H1 (cell line): ENCODE results near the gene DNAJB13. TPM values are rescaled to one million over a fixed set of nuclear protein-coding genes. Genes with fewer than 3 reads are reported as not detected.

ENCODE experiments used
- CTCF ChIA-PET: fragments of 300-600 bp; sonication (Branson Sonifier 250); formaldehyde crosslinking; loops from one replicate; lab custom pipeline; 2021; ENCODE audit not compliant: partially characterized antibody; lab: Charles Lee
- POLR2A ChIA-PET: fragments of 300-600 bp; sonication (Branson Sonifier 250); formaldehyde crosslinking; loops from one replicate; lab custom pipeline; 2021; ENCODE audit warnings: inconsistent platforms; ENCODE audit not compliant: partially characterized antibody; lab: Charles Lee
- DNase-seq, 2 experiments: peaks; one replicate each; pipeline versions ENCODE4 v3.0.0 to v3.0.0-alpha.2; 2010 to 2022; ENCODE audit warnings: low spot score in 2 of 2, low read depth in 1 of 2, mixed read lengths in 1 of 2
- FAIRE-seq: peaks from 2 replicates; lab custom pipeline; 2011; peaks lifted over from hg19 to GRCh38; lab: Jason Lieb, UNC
- H2AFZ ChIP-seq: 2 replicates; pipeline ENCODE4 v1.8.1; 2012; ENCODE audit warnings: low read length, inconsistent platforms
- H2AK5ac ChIP-seq: 2 replicates; pipeline ENCODE4 v1.6.1; 2013; ENCODE audit warnings: low read depth, low read length
- H2BK120ac ChIP-seq: replicated peaks from 2 replicates; pipeline ENCODE3; 2013; ENCODE audit warnings: low read depth, low read length, inconsistent platforms
- H2BK12ac ChIP-seq: 2 replicates; pipeline ENCODE4 v1.6.1; 2013; ENCODE audit warnings: low read depth, low read length
- H2BK15ac ChIP-seq: 2 replicates; pipeline ENCODE4 v1.6.1; 2013; ENCODE audit warnings: low read length
- H2BK20ac ChIP-seq: 2 replicates; pipeline ENCODE4 v1.6.1; 2013; ENCODE audit warnings: low read length
- H2BK5ac ChIP-seq: 2 replicates; pipeline ENCODE4 v1.6.1; 2013; ENCODE audit warnings: low read depth, low read length
- H3K14ac ChIP-seq: 2 replicates; pipeline ENCODE4 v1.6.1; 2013; ENCODE audit warnings: inconsistent platforms; ENCODE audit not compliant: insufficient read length
- H3K18ac ChIP-seq: 2 replicates; pipeline ENCODE4 v1.6.1; 2013; ENCODE audit warnings: low read length; ENCODE audit errors: extremely low read depth
- H3K23ac ChIP-seq: 2 replicates; pipeline ENCODE4 v1.6.1; 2013; ENCODE audit warnings: inconsistent platforms; ENCODE audit not compliant: insufficient read length
- H3K23me2 ChIP-seq: 2 replicates; pipeline ENCODE4 v1.6.1; 2013; ENCODE audit warnings: low read depth, low read length
- H3K27ac ChIP-seq: 2 replicates; pipeline ENCODE4 v1.6.1; 2011; ENCODE audit warnings: low read depth, low read length, inconsistent platforms
- H3K27me3 ChIP-seq, 4 experiments: replicated peaks in 1 of 4; 1 replicate in 1 of 4; 2 replicates in 3 of 4; pipeline versions ENCODE4 v1.6.1 to v1.8.1; 2011 to 2013; ENCODE audit warnings: low read length in 3 of 4, mild to moderate bottlenecking in 3 of 4, inconsistent platforms in 2 of 4, mixed read lengths in 2 of 4, moderate library complexity in 1 of 4; ENCODE audit not compliant: control insufficient read depth in 3 of 4, insufficient read depth in 3 of 4; ENCODE audit errors: extremely low read depth in 1 of 4
- H3K36me3 ChIP-seq, 4 experiments: 2 replicates each; pipeline versions ENCODE4 v1.6.1 to v1.8.1; 2011 to 2013; ENCODE audit warnings: mild to moderate bottlenecking in 4 of 4, low read length in 3 of 4, moderate library complexity in 2 of 4, control low read depth in 1 of 4, inconsistent platforms in 1 of 4; ENCODE audit not compliant: insufficient read depth in 4 of 4, control insufficient read depth in 2 of 4
- H3K4ac ChIP-seq: replicated peaks from 2 replicates; pipeline ENCODE3; 2013; ENCODE audit warnings: low read length, low read depth, mixed read lengths, inconsistent platforms; ENCODE audit not compliant: insufficient read length
- H3K4me1 ChIP-seq, 4 experiments: replicated peaks in 1 of 4; 1 replicate in 1 of 4; 2 replicates in 3 of 4; pipeline versions ENCODE4 v1.6.1 to v1.8.1; 2011 to 2013; ENCODE audit warnings: low read length in 3 of 4, inconsistent platforms in 2 of 4, mixed read lengths in 1 of 4; ENCODE audit not compliant: insufficient read depth in 4 of 4, control insufficient read depth in 3 of 4
- H3K4me2 ChIP-seq, 2 experiments: 2 replicates each; pipeline versions ENCODE4 v1.6.1 to v1.8.1; 2011 to 2013; ENCODE audit warnings: low read depth in 2 of 2, low read length in 2 of 2, control low read depth in 1 of 2, inconsistent platforms in 1 of 2, mild to moderate bottlenecking in 1 of 2; ENCODE audit not compliant: insufficient read depth in 1 of 2
- H3K4me3 ChIP-seq, 4 experiments: fragments of 200-600, 300-600 bp in 1 of 4; sonication (generic), shearing (Covaris generic), sonication (Bioruptor Twin) in 1 of 4; 2 replicates each; pipeline versions ENCODE4 v1.5.1 to v1.8.1; 2011 to 2016; ENCODE audit warnings: low read length in 4 of 4, low read depth in 3 of 4, control low read depth in 2 of 4, inconsistent platforms in 2 of 4, mild to moderate bottlenecking in 2 of 4, mixed read lengths in 1 of 4, moderate library complexity in 1 of 4; ENCODE audit not compliant: insufficient read depth in 2 of 4; ENCODE audit errors: extremely low read depth in 1 of 4
- H3K56ac ChIP-seq: replicated peaks from 2 replicates; pipeline ENCODE3; 2013; ENCODE audit warnings: low read depth, mild to moderate bottlenecking, mixed read lengths, low read length, inconsistent platforms; ENCODE audit not compliant: insufficient read length
- H3K79me1 ChIP-seq: 2 replicates; pipeline ENCODE4 v1.6.1; 2013; ENCODE audit warnings: low read depth, low read length, control low read depth
- H3K79me2 ChIP-seq, 2 experiments: 2 replicates each; pipeline versions ENCODE4 v1.6.1 to v1.8.1; 2012 to 2013; ENCODE audit warnings: low read length in 2 of 2, mild to moderate bottlenecking in 2 of 2, inconsistent platforms in 1 of 2; ENCODE audit not compliant: insufficient read depth in 2 of 2, control insufficient read depth in 1 of 2
- H3K9ac ChIP-seq, 4 experiments: replicated peaks in 1 of 4; 1 replicate in 1 of 4; 2 replicates in 3 of 4; pipeline versions ENCODE4 v1.6.1 to v1.8.1; 2011 to 2013; ENCODE audit warnings: low read depth in 3 of 4, low read length in 3 of 4, control low read depth in 2 of 4, mild to moderate bottlenecking in 2 of 4, moderate library complexity in 2 of 4, inconsistent platforms in 1 of 4; ENCODE audit errors: extremely low read depth in 1 of 4
- H3K9me3 ChIP-seq, 2 experiments: 2 replicates each; pipeline versions ENCODE4 v1.6.1 to v1.8.1; 2012 to 2013; ENCODE audit warnings: mild to moderate bottlenecking in 2 of 2, moderate library complexity in 2 of 2, control low read depth in 1 of 2, inconsistent platforms in 1 of 2, low read depth in 1 of 2, low read length in 1 of 2, mixed read lengths in 1 of 2; ENCODE audit not compliant: insufficient read depth in 2 of 2
- H4K20me1 ChIP-seq, 2 experiments: replicated peaks in 1 of 2; 2 replicates each; pipeline versions ENCODE3 to v1.8.1; 2011 to 2013; ENCODE audit warnings: inconsistent platforms in 2 of 2, low read length in 2 of 2, mild to moderate bottlenecking in 1 of 2; ENCODE audit not compliant: insufficient read depth in 2 of 2, control insufficient read depth in 1 of 2
- H4K5ac ChIP-seq: 2 replicates; pipeline ENCODE4 v1.6.1; 2013; ENCODE audit warnings: low read length, low read depth, mixed read lengths, inconsistent platforms; ENCODE audit not compliant: insufficient read length
- H4K8ac ChIP-seq: 2 replicates; pipeline ENCODE4 v1.8.0; 2013; ENCODE audit warnings: mild to moderate bottlenecking, moderate library complexity, low read length, inconsistent platforms; ENCODE audit not compliant: insufficient read depth; ENCODE audit errors: extremely low read depth
- H4K91ac ChIP-seq: replicated peaks from 2 replicates; pipeline ENCODE3; 2013; ENCODE audit warnings: low read length, mixed read lengths, inconsistent platforms; ENCODE audit not compliant: insufficient read length
- BCL11A ChIP-seq, 2 experiments: IDR thresholded peaks; one replicate each; pipeline ENCODE4 v1.6.1; 2011; ENCODE audit warnings: low read depth in 2 of 2, low read length in 2 of 2, mild to moderate bottlenecking in 2 of 2
- CEBPB ChIP-seq: IDR thresholded peaks from 2 replicates; pipeline ENCODE4 v1.6.1; 2012; ENCODE audit warnings: low read depth, low read length
- CTBP2 ChIP-seq: IDR thresholded peaks from 2 replicates; pipeline ENCODE4 v1.7.0; 2011; ENCODE audit warnings: borderline replicate concordance, mild to moderate bottlenecking, moderate library complexity, mixed read lengths, low read length; ENCODE audit not compliant: insufficient read depth, insufficient read length
- EP300 ChIP-seq, 2 experiments: IDR thresholded peaks; 1 replicate in 1 of 2; 2 replicates in 1 of 2; pipeline ENCODE4 v1.6.1; 2011 to 2012; ENCODE audit warnings: low read depth in 2 of 2, low read length in 2 of 2, mild to moderate bottlenecking in 2 of 2, borderline replicate concordance in 1 of 2, inconsistent platforms in 1 of 2, moderate library complexity in 1 of 2
- KDM1A ChIP-seq: fragments of 200-600, 300-600 bp; sonication (generic); IDR thresholded peaks from 2 replicates; pipeline ENCODE4 v1.7.1; 2016; ENCODE audit warnings: mild to moderate bottlenecking, low read length, borderline replicate concordance
- KDM4A ChIP-seq: IDR thresholded peaks from one replicate; pipeline ENCODE4 v1.7.1; 2012; ENCODE audit warnings: low read depth, mild to moderate bottlenecking, moderate library complexity, low read length, inconsistent platforms; ENCODE audit not compliant: severe bottlenecking
- RNF2 ChIP-seq: fragments of 200-900, 300-1000 bp; sonication (generic); IDR thresholded peaks from 2 replicates; pipeline ENCODE4 v1.7.1; 2016; ENCODE audit warnings: borderline replicate concordance, low read depth, mild to moderate bottlenecking, antibody characterized with exemption, low read length; ENCODE audit not compliant: poor library complexity, severe bottlenecking; ENCODE audit errors: missing control alignments
- SAP30 ChIP-seq: fragments of 300-600 bp; sonication (generic); IDR thresholded peaks from 2 replicates; pipeline ENCODE4 v1.7.1; 2012; ENCODE audit warnings: low read length, moderate library complexity, mild to moderate bottlenecking, inconsistent platforms; ENCODE audit not compliant: insufficient read depth, insufficient replicate concordance
- SIX5 ChIP-seq: IDR thresholded peaks from 2 replicates; pipeline ENCODE4 v1.6.1; 2011; ENCODE audit warnings: mild to moderate bottlenecking, low read depth, low read length
- SP1 ChIP-seq: IDR thresholded peaks from 2 replicates; pipeline ENCODE4 v1.6.1; 2011; ENCODE audit warnings: low read depth, low read length
- WGBS, 2 experiments: shearing (Covaris generic) in 1 of 2; methylation state at CpG; one replicate each; pipeline versions ENCODE4 v1.1.6 to v1.1.7; 2013 to 2015; ENCODE audit warnings: low lambda C conversion rate in 2 of 2, mixed read lengths in 2 of 2, inconsistent platforms in 1 of 2, low coverage in 1 of 2, missing lambda C conversion rate in 1 of 2; ENCODE audit not compliant: insufficient replicate concordance in 2 of 2, insufficient coverage in 1 of 2, insufficient read length in 1 of 2; ENCODE audit errors: extremely low coverage in 1 of 2, missing lambda C conversion rate in 1 of 2; 5-methylcytosine and 5-hydroxymethylcytosine counted together
- polyA plus RNA-seq, 7 experiments: library from polyadenylated mRNA; depleted of rRNA in 3 of 7; stranded (reverse) in 5 of 7; unstranded in 2 of 7; fragments of >200 nt in 5 of 7; fragments of 200-250 nt in 2 of 7; gene quantifications; 1 replicate in 5 of 7; 2 replicates in 1 of 7; 4 replicates in 1 of 7; pipeline versions ENCODE4 v1.2.1 to v1.2.3, GENCODE V29; 2011 to 2013; ENCODE audit warnings: missing spikeins in 2 of 7, mixed read lengths in 2 of 7
- total RNA-seq: library from RNA; stranded (reverse); fragmentation: NEBNext Ultra II Directional; extraction: Animal tissue kit (Norgen Biotek cat#: 25700); gene quantifications from 2 replicates; pipeline ENCODE4 v1.2.1, GENCODE V29; 2021

DNAJB13 gene
- total and polyA plus RNA-seq, 2 of the 8 experiments (the other 6 are each of a cell fraction or from before 2014, with no cell fraction given): 0.27 TPM; not detected in 1

DNA sequence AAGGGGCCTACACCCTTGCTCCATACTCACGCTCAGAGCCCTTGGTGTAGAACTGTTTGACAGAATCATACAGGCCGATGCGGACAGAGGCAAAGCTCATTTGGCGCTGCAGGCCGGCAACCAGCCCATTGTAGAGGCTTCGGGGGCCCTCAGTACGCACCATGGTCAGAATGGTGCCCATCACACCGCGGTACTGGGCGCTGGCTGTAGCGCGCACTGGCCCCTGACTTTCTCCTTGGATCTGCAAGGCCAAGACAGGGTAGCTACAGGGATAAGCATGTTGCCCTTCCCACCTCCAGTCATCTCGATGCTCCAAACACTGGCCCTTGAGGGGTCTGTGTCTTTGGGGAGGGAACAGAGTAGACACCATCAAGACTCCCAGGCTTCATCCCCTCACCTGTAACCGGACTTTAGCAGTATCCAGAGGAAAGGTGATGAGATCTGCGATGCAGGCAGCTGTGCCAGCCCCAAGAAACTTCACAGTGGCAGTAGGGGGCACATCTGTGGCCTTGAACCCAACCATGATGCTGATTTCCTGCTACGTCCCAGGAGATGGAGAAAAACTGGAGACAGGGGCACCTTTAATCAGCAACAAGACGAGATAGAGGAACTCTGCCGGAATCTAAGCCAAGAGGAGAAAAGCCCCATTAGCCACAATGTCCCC is 27.2 kb downstream of the DNAJB13 start:
- no peak overlapping the region for H2BK20ac ChIP-seq
- no peak overlapping the region for H3K27ac ChIP-seq
- H3K4me2 ChIP-seq: no peak overlapping the region
- DNase-seq (no peak), FAIRE-seq (no peak)
- TF ChIP-seq KDM1A: no peak
- no peak for TF ChIP-seq SAP30
- TF ChIP-seq CEBPB: no peak
- no peak for TF ChIP-seq RNF2
- no peak for TF ChIP-seq SIX5
- TF ChIP-seq KDM4A: no peak
- TF ChIP-seq BCL11A (IDR thresholded peaks at IDR 0.05; ENCODE audit: low read depth in 2 of 2, low read length in 2 of 2): no peak
- TF ChIP-seq SP1: no peak
- no peak for TF ChIP-seq CTBP2
- TF ChIP-seq EP300 (IDR thresholded peaks at IDR 0.05; ENCODE audit: borderline replicate concordance in 1 of 2, low read depth in 2 of 2, low read length in 2 of 2): no peak
- H2BK5ac ChIP-seq: no peak overlapping the region
- peaks cover 7 to 14% (median 10%) of the 10 kb centered on the region in 4 experiments for H3K4me1 ChIP-seq
- peaks cover 20 to 67% (median 37%) of the 10 kb centered on the region in 4 experiments for H3K36me3 ChIP-seq
- no peak overlapping the region for H4K5ac ChIP-seq
- 95% methylated on average over 18 of the region's 18 CpGs; no CpG with 5 or more reads in 1 of the 2 experiments for WGBS, 2 experiments
- ChIA-PET CTCF (interaction anchor here (4.9 kb wide), 1 partner anchor 14 kb away, joined by 22 read pairs; no protein-coding TSS in a partner anchor), POLR2A (interaction anchor here (0.6 to 6.8 kb wide), 3 partner anchors 8 to 34 kb away, joined by 3 to 94 read pairs (median 5); no protein-coding TSS in a partner anchor)
- no peak overlapping the region for H3K4me3 ChIP-seq
- H3K56ac ChIP-seq: no peak overlapping the region
- no peak overlapping the region for H3K14ac ChIP-seq
- H2BK15ac ChIP-seq: no peak overlapping the region
- no peaks in the 10 kb centered on the region for H3K9me3 ChIP-seq
- no peak overlapping the region for H4K8ac ChIP-seq
- H2BK120ac ChIP-seq: no peak overlapping the region
- no peak overlapping the region for H2AFZ ChIP-seq
- H3K9ac ChIP-seq: no peak overlapping the region
- no peak overlapping the region for H3K23ac ChIP-seq
- H3K4ac ChIP-seq: no peak overlapping the region
- peaks cover 0 to 8% of the 10 kb centered on the region in 2 experiments for H4K20me1 ChIP-seq
- peaks cover 0 to 6% of the 10 kb centered on the region in 2 experiments; a peak in 1 of 4 replicates for H3K79me2 ChIP-seq
- no peak overlapping the region for H4K91ac ChIP-seq
- peaks cover 9% of the 10 kb centered on the region for H3K23me2 ChIP-seq
- H3K18ac ChIP-seq: no peak overlapping the region
- peaks cover 2% of the 10 kb centered on the region; the same call in 1 of the 2 replicates for H3K79me1 ChIP-seq
- no peak overlapping the region for H2BK12ac ChIP-seq
- H2AK5ac ChIP-seq: no peak overlapping the region
- H3K27me3 ChIP-seq: peaks cover 0 to 2% (median 0%) of the 10 kb centered on the region in 4 experiments; a peak in 2 of 7 replicates
